GM23338 (cell line): ENCODE results near the gene KIAA0513. TPM values are rescaled to one million over a fixed set of nuclear protein-coding genes. Genes with fewer than 3 reads are reported as not detected.

ENCODE experiments used
- ATAC-seq: fragments of 200-7000 bp; cut with Tn5 transposase; 3 replicates; pipeline ENCODE4 v1.9.1; 2020
- DNase-seq: peaks from one replicate; pipeline ENCODE4 v3.0.0-alpha.2; 2015; ENCODE audit warnings: low spot score
- H2AFZ ChIP-seq: fragments of 200-600 bp; sonication (generic); 2 replicates; pipeline ENCODE4 v1.8.0; 2016; ENCODE audit warnings: antibody characterized with exemption, mild to moderate bottlenecking, moderate library complexity
- H3F3A ChIP-seq: fragments of 200-600 bp; sonication (generic); replicated peaks from 2 replicates; pipeline ENCODE4 v1.8.0; 2017; ENCODE audit warnings: antibody characterized with exemption, mixed run types, low read depth
- H3K27ac ChIP-seq: fragments of 200-600 bp; sonication (generic); 2 replicates; pipeline ENCODE4 v1.6.1; 2016; ENCODE audit warnings: low read depth
- H3K27me3 ChIP-seq: fragments of 200-600 bp; sonication (generic); 2 replicates; pipeline ENCODE4 v1.8.0; 2016; ENCODE audit warnings: mild to moderate bottlenecking, mixed run types, moderate library complexity; ENCODE audit not compliant: insufficient read depth
- H3K36me3 ChIP-seq: fragments of 200-600 bp; sonication (generic); 2 replicates; pipeline ENCODE4 v1.8.0; 2016; ENCODE audit warnings: mild to moderate bottlenecking; ENCODE audit not compliant: insufficient read depth
- H3K4me1 ChIP-seq: fragments of 200-600 bp; sonication (generic); 2 replicates; pipeline ENCODE4 v1.8.0; 2016; ENCODE audit warnings: mild to moderate bottlenecking, moderate library complexity; ENCODE audit not compliant: insufficient read depth
- H3K4me2 ChIP-seq: fragments of 200-600 bp; sonication (generic); 2 replicates; pipeline ENCODE4 v1.7.1; 2017; ENCODE audit warnings: mixed run types
- H3K4me3 ChIP-seq: fragments of 200-600 bp; sonication (generic); 2 replicates; pipeline ENCODE4 v1.6.1; 2016; ENCODE audit warnings: mixed run types
- H3K79me2 ChIP-seq: fragments of 200-600 bp; sonication (generic); replicated peaks from 2 replicates; pipeline ENCODE4 v1.8.0; 2017; ENCODE audit warnings: mild to moderate bottlenecking; ENCODE audit not compliant: insufficient read depth
- H3K9me2 ChIP-seq: fragments of 200-600 bp; sonication (generic); 2 replicates; pipeline ENCODE4 v1.8.0; 2017; ENCODE audit not compliant: insufficient read depth
- H4K20me1 ChIP-seq: fragments of 200-600 bp; sonication (generic); replicated peaks from 2 replicates; pipeline ENCODE4 v1.8.0; 2017; ENCODE audit warnings: mild to moderate bottlenecking; ENCODE audit not compliant: insufficient read depth
- H3K27ac Mint-ChIP-seq: 2 replicates; pipeline ENCODE4 v1.8.0; 2020; ENCODE audit warnings: inconsistent platforms, mild to moderate bottlenecking, moderate library complexity, mixed read lengths
- H3K27me3 Mint-ChIP-seq: 3 replicates; pipeline ENCODE4 v1.8.0; 2022; ENCODE audit warnings: low read depth, mild to moderate bottlenecking, moderate library complexity, mixed read lengths, inconsistent platforms; ENCODE audit not compliant: insufficient read depth, poor library complexity
- H3K36me3 Mint-ChIP-seq: 3 replicates; pipeline ENCODE4 v1.8.0; 2021; ENCODE audit warnings: low read depth, mild to moderate bottlenecking, inconsistent platforms, moderate library complexity, mixed read lengths
- H3K4me1 Mint-ChIP-seq: 3 replicates; pipeline ENCODE4 v1.8.0; 2020; ENCODE audit warnings: mild to moderate bottlenecking, inconsistent platforms, mixed read lengths
- H3K4me3 Mint-ChIP-seq: 3 replicates; pipeline ENCODE4 v1.8.0; 2021; ENCODE audit warnings: moderate library complexity, mild to moderate bottlenecking, inconsistent platforms, mixed read lengths
- H3K9me3 Mint-ChIP-seq: 3 replicates; pipeline ENCODE4 v1.8.0; 2020; ENCODE audit warnings: moderate library complexity, mild to moderate bottlenecking, inconsistent platforms, mixed read lengths
- CREB1 ChIP-seq: fragments of 250-450 bp; sonication (Bioruptor Pico); IDR thresholded peaks from 2 replicates; pipeline ENCODE4 v1.5.0; 2020; ENCODE audit warnings: low read depth, mild to moderate bottlenecking, moderate library complexity
- EZH2 ChIP-seq: fragments of 200-600 bp; sonication (generic); IDR thresholded peaks from one replicate; pipeline ENCODE4 v1.8.0; 2017; ENCODE audit warnings: antibody characterized with exemption, mild to moderate bottlenecking, low read depth; ENCODE audit not compliant: unreplicated experiment
- EZH2phosphoT487 ChIP-seq: fragments of 200-600 bp; sonication (generic); IDR thresholded peaks from one replicate; pipeline ENCODE4 v1.8.1; 2018; ENCODE audit warnings: antibody characterized with exemption; ENCODE audit not compliant: unreplicated experiment
- JUNB ChIP-seq: IDR thresholded peaks from one replicate; pipeline ENCODE4 v1.6.1; 2016; ENCODE audit warnings: antibody characterized with exemption; ENCODE audit not compliant: unreplicated experiment
- NANOG ChIP-seq: IDR thresholded peaks from 2 replicates; pipeline ENCODE4 v1.6.1; 2016; ENCODE audit warnings: antibody characterized with exemption, borderline replicate concordance
- POLR2AphosphoS5 ChIP-seq: IDR thresholded peaks from 2 replicates; pipeline ENCODE4 v1.6.1; 2016; ENCODE audit warnings: antibody characterized with exemption, low read depth
- STAT1 ChIP-seq: IDR thresholded peaks from one replicate; pipeline ENCODE4 v1.6.1; 2016; ENCODE audit warnings: antibody characterized with exemption; ENCODE audit not compliant: unreplicated experiment
- ZNF114 ChIP-seq: fragments of 250-450 bp; sonication (Bioruptor Pico); IDR thresholded peaks from 2 replicates; pipeline ENCODE4 v1.5.0; 2020; ENCODE audit warnings: mild to moderate bottlenecking, moderate library complexity
- ZNF331 ChIP-seq: fragments of 250-450 bp; sonication (Bioruptor Pico); IDR thresholded peaks from 2 replicates; pipeline ENCODE4 v1.5.0; 2020; ENCODE audit warnings: low read depth, mild to moderate bottlenecking, moderate library complexity
- polyA plus RNA-seq: library from polyadenylated mRNA; unstranded; fragments of >200 nt; fragmentation: Nextera tagmentation; extraction: Ambion mirVana; gene quantifications from 2 replicates; pipeline ENCODE4 v1.2.1, GENCODE V29; 2016
- total RNA-seq: library from RNA; depleted of rRNA; stranded (reverse); fragments of >200 nt; shearing (Covaris generic); gene quantifications from 2 replicates; pipeline ENCODE4 v1.2.3, GENCODE V29; 2014
- TF ChIP-seq, protein P1 (sequence below): fragments of 250-450 bp; sonication (Bioruptor Pico); IDR thresholded peaks from 2 replicates; pipeline ENCODE4 v1.5.0; 2020; ENCODE audit warnings: mild to moderate bottlenecking, moderate library complexity
- TF ChIP-seq, protein P2 (sequence below): IDR thresholded peaks from one replicate; pipeline ENCODE4 v1.6.1; 2018; ENCODE audit warnings: antibody characterized with exemption; ENCODE audit not compliant: unreplicated experiment
- TF ChIP-seq, protein P3 (sequence below), 2 experiments: fragments of 200-600 bp in 1 of 2; sonication (generic) in 1 of 2; conservative IDR thresholded peaks; 2 replicates each; pipeline versions ENCODE4 v1.5.1 to v1.6.1; 2016 to 2017; ENCODE audit warnings: antibody characterized with exemption in 2 of 2, low read depth in 2 of 2, mild to moderate bottlenecking in 2 of 2, moderate library complexity in 1 of 2
- TF ChIP-seq, protein P4 (sequence below): IDR thresholded peaks from 2 replicates; pipeline ENCODE4 v1.6.1; 2016; ENCODE audit warnings: antibody characterized with exemption

The KIAA0513 gene
- total and polyA plus RNA-seq, 2 experiments from 2014 or later: 2.1 to 8.7 TPM

DNA sequence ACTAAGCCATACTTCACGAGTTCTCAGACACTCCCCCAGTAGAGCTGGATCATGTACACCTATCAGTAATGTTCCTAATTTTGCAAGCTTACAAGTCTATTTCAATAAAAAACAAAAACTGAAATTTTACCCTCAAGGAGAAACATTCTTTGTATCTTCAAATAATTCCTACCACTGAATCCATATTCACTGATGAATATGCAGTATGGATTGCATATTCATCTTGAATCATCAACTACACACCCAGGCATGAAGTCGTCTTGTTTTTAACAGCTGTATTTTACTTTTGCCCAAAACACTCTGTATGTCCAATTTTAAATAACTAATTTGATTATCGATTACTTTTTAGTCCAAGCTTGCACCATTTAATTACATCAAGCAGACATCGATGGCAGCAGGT lies 48.1 kb upstream of the KIAA0513 start:
- no peaks in the 10 kb centered on the region for H3K4me1 Mint-ChIP-seq
- no peak overlapping the region for H2AFZ ChIP-seq
- H3K9me2 ChIP-seq: no peaks in the 10 kb centered on the region
- H3K27me3 ChIP-seq: no peaks in the 10 kb centered on the region
- peaks cover 13% of the 10 kb centered on the region for H3K36me3 ChIP-seq
- no peaks in the 10 kb centered on the region; the same call in none of the 2 replicates for H4K20me1 ChIP-seq
- no peak overlapping the region for H3K27ac Mint-ChIP-seq
- ATAC-seq (no peak), DNase-seq (no peak)
- H3F3A ChIP-seq: no peaks in the 10 kb centered on the region
- H3K27me3 Mint-ChIP-seq: peaks cover 6% of the 10 kb centered on the region
- peaks cover 50% of the 10 kb centered on the region for H3K36me3 Mint-ChIP-seq
- no peak overlapping the region for H3K4me3 ChIP-seq
- H3K4me3 Mint-ChIP-seq: no peak overlapping the region
- H3K4me1 ChIP-seq: no peaks in the 10 kb centered on the region
- no peaks in the 10 kb centered on the region for H3K9me3 Mint-ChIP-seq
- H3K79me2 ChIP-seq: peaks cover 7% of the 10 kb centered on the region; the same call in 1 of the 2 replicates
- no peak overlapping the region for H3K27ac ChIP-seq
- TF ChIP-seq, protein P1, sequence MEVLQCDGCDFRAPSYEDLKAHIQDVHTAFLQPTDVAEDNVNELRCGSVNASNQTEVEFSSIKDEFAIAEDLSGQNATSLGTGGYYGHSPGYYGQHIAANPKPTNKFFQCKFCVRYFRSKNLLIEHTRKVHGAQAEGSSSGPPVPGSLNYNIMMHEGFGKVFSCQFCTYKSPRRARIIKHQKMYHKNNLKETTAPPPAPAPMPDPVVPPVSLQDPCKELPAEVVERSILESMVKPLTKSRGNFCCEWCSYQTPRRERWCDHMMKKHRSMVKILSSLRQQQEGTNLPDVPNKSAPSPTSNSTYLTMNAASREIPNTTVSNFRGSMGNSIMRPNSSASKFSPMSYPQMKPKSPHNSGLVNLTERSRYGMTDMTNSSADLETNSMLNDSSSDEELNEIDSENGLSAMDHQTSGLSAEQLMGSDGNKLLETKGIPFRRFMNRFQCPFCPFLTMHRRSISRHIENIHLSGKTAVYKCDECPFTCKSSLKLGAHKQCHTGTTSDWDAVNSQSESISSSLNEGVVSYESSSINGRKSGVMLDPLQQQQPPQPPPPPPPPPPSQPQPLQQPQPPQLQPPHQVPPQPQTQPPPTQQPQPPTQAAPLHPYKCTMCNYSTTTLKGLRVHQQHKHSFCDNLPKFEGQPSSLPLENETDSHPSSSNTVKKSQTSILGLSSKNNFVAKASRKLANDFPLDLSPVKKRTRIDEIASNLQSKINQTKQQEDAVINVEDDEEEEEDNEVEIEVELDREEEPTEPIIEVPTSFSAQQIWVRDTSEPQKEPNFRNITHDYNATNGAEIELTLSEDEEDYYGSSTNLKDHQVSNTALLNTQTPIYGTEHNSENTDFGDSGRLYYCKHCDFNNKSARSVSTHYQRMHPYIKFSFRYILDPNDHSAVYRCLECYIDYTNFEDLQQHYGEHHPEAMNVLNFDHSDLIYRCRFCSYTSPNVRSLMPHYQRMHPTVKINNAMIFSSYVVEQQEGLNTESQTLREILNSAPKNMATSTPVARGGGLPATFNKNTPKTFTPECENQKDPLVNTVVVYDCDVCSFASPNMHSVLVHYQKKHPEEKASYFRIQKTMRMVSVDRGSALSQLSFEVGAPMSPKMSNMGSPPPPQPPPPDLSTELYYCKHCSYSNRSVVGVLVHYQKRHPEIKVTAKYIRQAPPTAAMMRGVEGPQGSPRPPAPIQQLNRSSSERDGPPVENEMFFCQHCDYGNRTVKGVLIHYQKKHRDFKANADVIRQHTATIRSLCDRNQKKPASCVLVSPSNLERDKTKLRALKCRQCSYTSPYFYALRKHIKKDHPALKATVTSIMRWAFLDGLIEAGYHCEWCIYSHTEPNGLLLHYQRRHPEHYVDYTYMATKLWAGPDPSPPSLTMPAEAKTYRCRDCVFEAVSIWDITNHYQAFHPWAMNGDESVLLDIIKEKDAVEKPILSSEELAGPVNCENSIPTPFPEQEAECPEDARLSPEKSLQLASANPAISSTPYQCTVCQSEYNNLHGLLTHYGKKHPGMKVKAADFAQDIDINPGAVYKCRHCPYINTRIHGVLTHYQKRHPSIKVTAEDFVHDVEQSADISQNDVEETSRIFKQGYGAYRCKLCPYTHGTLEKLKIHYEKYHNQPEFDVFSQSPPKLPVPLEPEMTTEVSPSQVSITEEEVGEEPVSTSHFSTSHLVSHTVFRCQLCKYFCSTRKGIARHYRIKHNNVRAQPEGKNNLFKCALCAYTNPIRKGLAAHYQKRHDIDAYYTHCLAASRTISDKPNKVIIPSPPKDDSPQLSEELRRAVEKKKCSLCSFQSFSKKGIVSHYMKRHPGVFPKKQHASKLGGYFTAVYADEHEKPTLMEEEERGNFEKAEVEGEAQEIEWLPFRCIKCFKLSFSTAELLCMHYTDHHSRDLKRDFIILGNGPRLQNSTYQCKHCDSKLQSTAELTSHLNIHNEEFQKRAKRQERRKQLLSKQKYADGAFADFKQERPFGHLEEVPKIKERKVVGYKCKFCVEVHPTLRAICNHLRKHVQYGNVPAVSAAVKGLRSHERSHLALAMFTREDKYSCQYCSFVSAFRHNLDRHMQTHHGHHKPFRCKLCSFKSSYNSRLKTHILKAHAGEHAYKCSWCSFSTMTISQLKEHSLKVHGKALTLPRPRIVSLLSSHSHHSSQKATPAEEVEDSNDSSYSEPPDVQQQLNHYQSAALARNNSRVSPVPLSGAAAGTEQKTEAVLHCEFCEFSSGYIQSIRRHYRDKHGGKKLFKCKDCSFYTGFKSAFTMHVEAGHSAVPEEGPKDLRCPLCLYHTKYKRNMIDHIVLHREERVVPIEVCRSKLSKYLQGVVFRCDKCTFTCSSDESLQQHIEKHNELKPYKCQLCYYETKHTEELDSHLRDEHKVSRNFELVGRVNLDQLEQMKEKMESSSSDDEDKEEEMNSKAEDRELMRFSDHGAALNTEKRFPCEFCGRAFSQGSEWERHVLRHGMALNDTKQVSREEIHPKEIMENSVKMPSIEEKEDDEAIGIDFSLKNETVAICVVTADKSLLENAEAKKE (CRISPR knock-in tag): no peak
- no peak for TF ChIP-seq POLR2AphosphoS5
- no peak for TF ChIP-seq STAT1
- TF ChIP-seq JUNB: no peak
- no peak for TF ChIP-seq ZNF114 (CRISPR knock-in tag)
- TF ChIP-seq NANOG: no peak
- TF ChIP-seq, protein P2, sequence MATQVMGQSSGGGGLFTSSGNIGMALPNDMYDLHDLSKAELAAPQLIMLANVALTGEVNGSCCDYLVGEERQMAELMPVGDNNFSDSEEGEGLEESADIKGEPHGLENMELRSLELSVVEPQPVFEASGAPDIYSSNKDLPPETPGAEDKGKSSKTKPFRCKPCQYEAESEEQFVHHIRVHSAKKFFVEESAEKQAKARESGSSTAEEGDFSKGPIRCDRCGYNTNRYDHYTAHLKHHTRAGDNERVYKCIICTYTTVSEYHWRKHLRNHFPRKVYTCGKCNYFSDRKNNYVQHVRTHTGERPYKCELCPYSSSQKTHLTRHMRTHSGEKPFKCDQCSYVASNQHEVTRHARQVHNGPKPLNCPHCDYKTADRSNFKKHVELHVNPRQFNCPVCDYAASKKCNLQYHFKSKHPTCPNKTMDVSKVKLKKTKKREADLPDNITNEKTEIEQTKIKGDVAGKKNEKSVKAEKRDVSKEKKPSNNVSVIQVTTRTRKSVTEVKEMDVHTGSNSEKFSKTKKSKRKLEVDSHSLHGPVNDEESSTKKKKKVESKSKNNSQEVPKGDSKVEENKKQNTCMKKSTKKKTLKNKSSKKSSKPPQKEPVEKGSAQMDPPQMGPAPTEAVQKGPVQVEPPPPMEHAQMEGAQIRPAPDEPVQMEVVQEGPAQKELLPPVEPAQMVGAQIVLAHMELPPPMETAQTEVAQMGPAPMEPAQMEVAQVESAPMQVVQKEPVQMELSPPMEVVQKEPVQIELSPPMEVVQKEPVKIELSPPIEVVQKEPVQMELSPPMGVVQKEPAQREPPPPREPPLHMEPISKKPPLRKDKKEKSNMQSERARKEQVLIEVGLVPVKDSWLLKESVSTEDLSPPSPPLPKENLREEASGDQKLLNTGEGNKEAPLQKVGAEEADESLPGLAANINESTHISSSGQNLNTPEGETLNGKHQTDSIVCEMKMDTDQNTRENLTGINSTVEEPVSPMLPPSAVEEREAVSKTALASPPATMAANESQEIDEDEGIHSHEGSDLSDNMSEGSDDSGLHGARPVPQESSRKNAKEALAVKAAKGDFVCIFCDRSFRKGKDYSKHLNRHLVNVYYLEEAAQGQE: no peak
- TF ChIP-seq, protein P3, sequence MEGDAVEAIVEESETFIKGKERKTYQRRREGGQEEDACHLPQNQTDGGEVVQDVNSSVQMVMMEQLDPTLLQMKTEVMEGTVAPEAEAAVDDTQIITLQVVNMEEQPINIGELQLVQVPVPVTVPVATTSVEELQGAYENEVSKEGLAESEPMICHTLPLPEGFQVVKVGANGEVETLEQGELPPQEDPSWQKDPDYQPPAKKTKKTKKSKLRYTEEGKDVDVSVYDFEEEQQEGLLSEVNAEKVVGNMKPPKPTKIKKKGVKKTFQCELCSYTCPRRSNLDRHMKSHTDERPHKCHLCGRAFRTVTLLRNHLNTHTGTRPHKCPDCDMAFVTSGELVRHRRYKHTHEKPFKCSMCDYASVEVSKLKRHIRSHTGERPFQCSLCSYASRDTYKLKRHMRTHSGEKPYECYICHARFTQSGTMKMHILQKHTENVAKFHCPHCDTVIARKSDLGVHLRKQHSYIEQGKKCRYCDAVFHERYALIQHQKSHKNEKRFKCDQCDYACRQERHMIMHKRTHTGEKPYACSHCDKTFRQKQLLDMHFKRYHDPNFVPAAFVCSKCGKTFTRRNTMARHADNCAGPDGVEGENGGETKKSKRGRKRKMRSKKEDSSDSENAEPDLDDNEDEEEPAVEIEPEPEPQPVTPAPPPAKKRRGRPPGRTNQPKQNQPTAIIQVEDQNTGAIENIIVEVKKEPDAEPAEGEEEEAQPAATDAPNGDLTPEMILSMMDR (conservative IDR thresholded peaks at IDR 0.05; ENCODE audit: low read depth in 2 of 2): no peak
- no peak for TF ChIP-seq ZNF331 (CRISPR knock-in tag)
- TF ChIP-seq EZH2phosphoT487: no peak
- no peak for TF ChIP-seq EZH2
- TF ChIP-seq, protein P4, sequence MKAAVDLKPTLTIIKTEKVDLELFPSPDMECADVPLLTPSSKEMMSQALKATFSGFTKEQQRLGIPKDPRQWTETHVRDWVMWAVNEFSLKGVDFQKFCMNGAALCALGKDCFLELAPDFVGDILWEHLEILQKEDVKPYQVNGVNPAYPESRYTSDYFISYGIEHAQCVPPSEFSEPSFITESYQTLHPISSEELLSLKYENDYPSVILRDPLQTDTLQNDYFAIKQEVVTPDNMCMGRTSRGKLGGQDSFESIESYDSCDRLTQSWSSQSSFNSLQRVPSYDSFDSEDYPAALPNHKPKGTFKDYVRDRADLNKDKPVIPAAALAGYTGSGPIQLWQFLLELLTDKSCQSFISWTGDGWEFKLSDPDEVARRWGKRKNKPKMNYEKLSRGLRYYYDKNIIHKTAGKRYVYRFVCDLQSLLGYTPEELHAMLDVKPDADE: no peak
- no peak for TF ChIP-seq CREB1 (CRISPR knock-in tag)
- H3K4me2 ChIP-seq: no peak overlapping the region
